Thymus (tissue), 11 donors: ENCODE measurements around the gene LPP. TPM values are rescaled to one million over a fixed set of nuclear protein-coding genes. Genes with fewer than 3 reads are reported as not detected.

Experiments
- DNase-seq, 9 donors: peaks; one replicate each; pipeline ENCODE4 v3.0.0-alpha.2; 2013; ENCODE audit warnings: low spot score in 9 of 9, low read depth in 6 of 9, missing footprints in 1 of 9
- H3K27ac ChIP-seq, 2 donors: one replicate each; pipeline ENCODE4 v1.5.1; 2013; ENCODE audit warnings: control low read depth in 1 of 2, low read depth in 1 of 2, low read length in 1 of 2, mild to moderate bottlenecking in 1 of 2, moderate library complexity in 1 of 2
- H3K27me3 ChIP-seq, 2 donors: one replicate each; pipeline ENCODE4 v1.5.1; 2013; ENCODE audit warnings: low read length in 1 of 2; ENCODE audit not compliant: control insufficient read depth in 2 of 2, insufficient read depth in 1 of 2
- H3K36me3 ChIP-seq, 2 donors: one replicate each; pipeline ENCODE4 v1.5.1; 2013; ENCODE audit warnings: low read length in 1 of 2, mild to moderate bottlenecking in 1 of 2, moderate library complexity in 1 of 2; ENCODE audit not compliant: control insufficient read depth in 2 of 2, insufficient read depth in 2 of 2
- H3K4me1 ChIP-seq, 2 donors: one replicate each; pipeline ENCODE4 v1.5.1; 2013; ENCODE audit warnings: low read length in 2 of 2; ENCODE audit not compliant: control insufficient read depth in 2 of 2, insufficient read depth in 2 of 2
- H3K4me3 ChIP-seq, 2 donors: one replicate each; pipeline ENCODE4 v1.5.1; 2013; ENCODE audit warnings: low read length in 2 of 2, control low read depth in 1 of 2, mild to moderate bottlenecking in 1 of 2
- H3K9me3 ChIP-seq, 2 donors: one replicate each; pipeline ENCODE4 v1.5.1; 2013; ENCODE audit warnings: low read length in 1 of 2, mild to moderate bottlenecking in 1 of 2; ENCODE audit not compliant: control insufficient read depth in 2 of 2, insufficient read depth in 1 of 2
- WGBS: extraction: QIAGEN DNeasy Blood & Tissue Kit; methylation state at CpG from one replicate; pipeline ENCODE4 v1.1.7; 2013; 5-methylcytosine and 5-hydroxymethylcytosine counted together
- polyA plus RNA-seq: library from polyadenylated mRNA; stranded (reverse); fragments of 200-250 nt; gene quantifications from one replicate; pipeline ENCODE4 v1.2.3, GENCODE V29; 2013
- total RNA-seq: library from RNA; stranded (reverse); fragments of 120-200 nt; gene quantifications from one replicate; pipeline ENCODE4 v1.2.4, GENCODE V29; 2013
- donor health status: healthy.

LPP gene
- total and polyA plus RNA-seq, 2 donors = 6.5 to 9.2 TPM

- WGBS = 93% methylated on average over 3 of the region's 3 CpGs
- Histone ChIP-seq H3K27me3 (no peaks in the 10 kb centered on the region), H3K27ac (no peak overlapping the region), H3K9me3 (no peaks in the 10 kb centered on the region), H3K36me3 (no peaks in the 10 kb centered on the region), H3K4me1 (no peaks in the 10 kb centered on the region), H3K4me3 (no peak overlapping the region)
- no peak for DNase-seq
Measured at GRCh38 chr3:188756241-188756640, 602.3 kb downstream of the LPP start.

- H3K4me1 ChIP-seq = no peaks in the 10 kb centered on the region
- no peaks in the 10 kb centered on the region for H3K9me3 ChIP-seq
- H3K36me3 ChIP-seq = no peaks in the 10 kb centered on the region
- no peak overlapping the region for H3K27ac ChIP-seq
- no peak for DNase-seq
- no peaks in the 10 kb centered on the region for H3K27me3 ChIP-seq
- WGBS = 98% methylated on average over 5 of the region's 5 CpGs
- H3K4me3 ChIP-seq = no peak overlapping the region
Measured at GRCh38 chr3:188759336-188760005, 605.5 kb downstream of the LPP start.

GRCh38 chr3:188760408-188760807 lies 606.5 kb downstream of the LPP start:
- Histone ChIP-seq H3K27me3 (no peaks in the 10 kb centered on the region), H3K4me1 (no peaks in the 10 kb centered on the region), H3K4me3 (no peak overlapping the region), H3K36me3 (no peaks in the 10 kb centered on the region), H3K9me3 (no peaks in the 10 kb centered on the region), H3K27ac (no peak overlapping the region)
- no peak for DNase-seq
- WGBS = 89% methylated on average over 3 of the region's 3 CpGs

GRCh38 chr3:188761439-188761838 lies 607.5 kb downstream of the LPP start:
- Histone ChIP-seq H3K9me3 (no peaks in the 10 kb centered on the region), H3K36me3 (no peaks in the 10 kb centered on the region), H3K27me3 (no peaks in the 10 kb centered on the region), H3K4me1 (no peaks in the 10 kb centered on the region), H3K4me3 (no peak overlapping the region), H3K27ac (no peak overlapping the region)
- WGBS = 99% methylated on average over 6 of the region's 6 CpGs
- DNase-seq = no peak

GRCh38 chr3:188761964-188762363 lies 608.0 kb downstream of the LPP start:
- Histone ChIP-seq H3K4me1 (no peaks in the 10 kb centered on the region), H3K27ac (no peak overlapping the region), H3K9me3 (no peaks in the 10 kb centered on the region), H3K36me3 (no peaks in the 10 kb centered on the region), H3K27me3 (no peaks in the 10 kb centered on the region), H3K4me3 (no peak overlapping the region)
- 97% methylated on average over 3 of the region's 3 CpGs for WGBS
- DNase-seq = no peak

GRCh38 chr3:188764609-188765008 lies 610.7 kb downstream of the LPP start:
- Histone ChIP-seq H3K27ac (no peak overlapping the region), H3K4me1 (no peaks in the 10 kb centered on the region), H3K4me3 (no peak overlapping the region), H3K27me3 (no peaks in the 10 kb centered on the region), H3K9me3 (no peaks in the 10 kb centered on the region), H3K36me3 (no peaks in the 10 kb centered on the region)
- WGBS = 100% methylated on average over 1 of the region's 1 CpG
- no peak for DNase-seq

GRCh38 chr3:188769831-188770230 lies 615.9 kb downstream of the LPP start:
- H3K4me3 ChIP-seq = no peak overlapping the region
- 90% methylated on average over 3 of the region's 3 CpGs for WGBS
- no peaks in the 10 kb centered on the region for H3K36me3 ChIP-seq
- peak in 1 of 9 donors; percentile 7 for DNase-seq
- no peaks in the 10 kb centered on the region for H3K9me3 ChIP-seq
- no peaks in the 10 kb centered on the region for H3K27me3 ChIP-seq
- H3K27ac ChIP-seq = no peak overlapping the region
- no peaks in the 10 kb centered on the region for H3K4me1 ChIP-seq

- WGBS = 91% methylated on average over 3 of the region's 3 CpGs
- Histone ChIP-seq H3K4me1 (no peaks in the 10 kb centered on the region), H3K36me3 (no peaks in the 10 kb centered on the region), H3K27me3 (no peaks in the 10 kb centered on the region), H3K27ac (no peak overlapping the region), H3K4me3 (no peak overlapping the region), H3K9me3 (no peaks in the 10 kb centered on the region)
- no peak for DNase-seq
Measured at GRCh38 chr3:188772886-188773285, 618.9 kb downstream of the LPP start.

GRCh38 chr3:188775412-188775811 lies 621.5 kb downstream of the LPP start:
- WGBS = 97% methylated on average over 3 of the region's 3 CpGs
- no peak for DNase-seq
- no peaks in the 10 kb centered on the region for H3K4me1 ChIP-seq

More at GRCh38 chr3:188775412-188775811, 621.5 kb downstream of the LPP start:
- H3K27ac ChIP-seq = no peak overlapping the region
- no peaks in the 10 kb centered on the region for H3K9me3 ChIP-seq
- H3K27me3 ChIP-seq = no peaks in the 10 kb centered on the region
- no peaks in the 10 kb centered on the region for H3K36me3 ChIP-seq
- H3K4me3 ChIP-seq = no peak overlapping the region
